A172 (cell line): ENCODE data around the gene FBXW12. TPM values are rescaled to one million over a fixed set of nuclear protein-coding genes. Genes with fewer than 3 reads are reported as not detected.

ENCODE experiments used
- DNase-seq: peaks from one replicate; pipeline ENCODE4 v3.0.0-alpha.2; 2015; ENCODE audit warnings: low spot score
- total RNA-seq: library from RNA; depleted of rRNA; stranded (reverse); fragments of >200 nt; shearing (Covaris generic); gene quantifications from 2 replicates; pipeline ENCODE4 v1.2.3, GENCODE V29; 2014; rRNA removed

FBXW12 gene
- total RNA-seq, 1 experiment from 2014 or later, result not detected

GRCh38 chr3:48435223-48435595 lies 63.2 kb downstream of the FBXW12 start:
- no peak for DNase-seq

- peak; percentile 69 for DNase-seq
Measured at GRCh38 chr3:48435774-48436476, 63.9 kb downstream of the FBXW12 start.

GRCh38 chr3:48436477-48436787 lies 64.4 kb downstream of the FBXW12 start:
- DNase-seq, result no peak

GRCh38 chr3:48436855-48437254 lies 64.8 kb downstream of the FBXW12 start:
- DNase-seq, result no peak

- no peak for DNase-seq
Measured at GRCh38 chr3:48437812-48438211, 65.8 kb downstream of the FBXW12 start.

- DNase-seq, result peak; percentile 95
Measured at GRCh38 chr3:48439820-48440589, 68.0 kb downstream of the FBXW12 start, which contains the start of the genes CCDC51 and TMA7. Gene CCDC51 (minus strand): TSS chr3:48440119. CDS start chr3:48435128, 4,991 bp downstream. Gene TMA7 (plus strand): TSS chr3:48440257. CDS start chr3:48440297, 40 bp downstream.

GRCh38 chr3:48440590-48440958 lies 68.6 kb downstream of the FBXW12 start:
- DNase-seq, result no peak

GRCh38 chr3:48441940-48442339 lies 69.9 kb downstream of the FBXW12 start:
- DNase-seq, result no peak

Other genes starting within 250 kb of the FBXW12 start
- gene CDC25A, start 183.8 kb upstream of the FBXW12 start, total RNA-seq, result 21.1 and 33.6 TPM in 2 replicates
- gene CAMP, start 148.7 kb upstream of the FBXW12 start, total RNA-seq, result not detected in 2 replicates
- gene ZNF589, start 131.1 kb upstream of the FBXW12 start, total RNA-seq, result 2.3 and 3.9 TPM in 2 replicates
- 10.9 and 11.9 TPM in 2 replicates for gene NME6, start 70.9 kb upstream of the FBXW12 start, total RNA-seq
- gene SPINK8, start 38.6 kb upstream of the FBXW12 start, total RNA-seq, result not detected in 2 replicates
- 24.9 and 66.5 TPM in 2 replicates for gene PLXNB1, start 57.9 kb downstream of the FBXW12 start, total RNA-seq
- 42.7 and 49.8 TPM in 2 replicates for gene CCDC51, start 67.9 kb downstream of the FBXW12 start, total RNA-seq
- gene TMA7, start 68.0 kb downstream of the FBXW12 start, total RNA-seq, result 556 and 560 TPM in 2 replicates
- gene ATRIP, start 74.5 kb downstream of the FBXW12 start, total RNA-seq, result 8.1 and 14.6 TPM in 2 replicates
- gene SHISA5, start 132.0 kb downstream of the FBXW12 start, total RNA-seq, result 143 and 147 TPM in 2 replicates
- gene PFKFB4, start 184.6 kb downstream of the FBXW12 start, total RNA-seq, result 7.6 and 8.4 TPM in 2 replicates
- gene UCN2, start 191.6 kb downstream of the FBXW12 start, total RNA-seq, result 1.3 and 5.0 TPM in 2 replicates
- 105 and 128 TPM in 2 replicates for gene COL7A1, start 223.1 kb downstream of the FBXW12 start, total RNA-seq
- gene UQCRC1, start 237.4 kb downstream of the FBXW12 start, total RNA-seq, result 485 and 565 TPM in 2 replicates
- not detected in 2 replicates for gene TMEM89, start 249.6 kb downstream of the FBXW12 start, total RNA-seq